Esophagus (tissue), 2 donors: ENCODE measurements around the gene DRICH1. TPM values are rescaled to one million over a fixed set of nuclear protein-coding genes. Genes with fewer than 3 reads are reported as not detected.
"Not testable (repeated sequence)": the region's sequence is repeated elsewhere in the genome, so short reads cannot be mapped to it uniquely, and the experiment has no call there.

ENCODE experiments used
- H3K27ac ChIP-seq, 2 donors: one replicate each; pipeline ENCODE4 v1.5.1; 2013; ENCODE audit warnings: low read depth in 2 of 2, mild to moderate bottlenecking in 2 of 2, inconsistent platforms in 1 of 2, low read length in 1 of 2, moderate library complexity in 1 of 2
- H3K27me3 ChIP-seq, 2 donors: one replicate each; pipeline ENCODE4 v1.6.1; 2013; ENCODE audit warnings: low read length in 2 of 2, control low read depth in 1 of 2, mild to moderate bottlenecking in 1 of 2; ENCODE audit not compliant: insufficient read depth in 2 of 2, control insufficient read depth in 1 of 2
- H3K36me3 ChIP-seq, 2 donors: one replicate each; pipeline ENCODE4 v1.6.1; 2013; ENCODE audit warnings: low read length in 1 of 2; ENCODE audit not compliant: control insufficient read depth in 2 of 2, insufficient read depth in 2 of 2
- H3K4me1 ChIP-seq, 2 donors: one replicate each; pipeline ENCODE4 v1.6.1; 2013; ENCODE audit warnings: low read length in 1 of 2; ENCODE audit not compliant: control insufficient read depth in 2 of 2, insufficient read depth in 2 of 2
- H3K4me3 ChIP-seq, 2 donors: one replicate each; pipeline ENCODE4 v1.5.1; 2013; ENCODE audit warnings: low read length in 2 of 2, mild to moderate bottlenecking in 2 of 2, low read depth in 1 of 2, moderate library complexity in 1 of 2
- H3K9me3 ChIP-seq, 2 donors: one replicate each; pipeline ENCODE4 v1.6.1; 2013; ENCODE audit warnings: mild to moderate bottlenecking in 2 of 2, low read depth in 1 of 2, low read length in 1 of 2, moderate library complexity in 1 of 2; ENCODE audit not compliant: control insufficient read depth in 2 of 2, insufficient read depth in 1 of 2
- WGBS, 2 donors: extraction: QIAGEN DNeasy Blood & Tissue Kit; methylation state at CpG; one replicate each; pipeline ENCODE4 v1.1.7; 2013; 5-methylcytosine and 5-hydroxymethylcytosine counted together
- polyA plus RNA-seq, 2 donors: library from polyadenylated mRNA; stranded (reverse); fragments of 200-250 nt; gene quantifications; one replicate each; pipeline ENCODE4 v1.2.3, GENCODE V29; 2013
- donor health status: healthy with polysubstance abuse.
- donor health status: Bipolar disorder and iron deficiency.

The DRICH1 gene
- polyA plus RNA-seq, 2 donors = 0.15 to 0.57 TPM

DNA sequence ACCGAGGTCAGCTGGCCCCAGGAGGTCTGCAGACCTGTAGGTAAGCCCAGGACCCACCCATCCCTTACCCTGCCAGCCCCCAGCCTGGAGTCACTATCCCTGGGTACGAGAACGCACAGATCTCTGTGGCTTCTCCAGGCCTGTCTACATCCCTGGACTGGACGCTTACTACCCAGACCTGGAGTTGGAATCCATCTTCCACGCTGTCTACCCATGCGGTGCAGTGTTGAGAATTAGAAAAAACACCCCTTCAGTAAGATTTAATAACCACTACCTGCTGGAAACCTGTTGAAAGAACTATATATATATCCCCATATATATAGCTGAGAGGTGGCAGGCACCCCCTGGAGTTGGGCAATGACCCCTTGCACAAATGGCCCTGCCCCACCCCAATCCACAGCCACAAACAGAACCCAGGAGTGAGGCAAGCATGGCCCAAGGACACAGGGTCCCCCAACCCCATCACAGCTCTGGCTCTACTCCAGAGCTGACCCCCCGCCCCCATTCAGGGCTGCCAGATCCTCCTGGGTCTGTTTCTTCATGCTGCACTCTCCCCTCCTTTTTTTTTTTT is 41.0 kb upstream of the DRICH1 start:
- Histone ChIP-seq H3K27me3 (no peaks in the 10 kb centered on the region), H3K36me3 (peaks cover 0 to 9% of the 10 kb centered on the region in 2 donors), H3K4me1 (no peaks in the 10 kb centered on the region), H3K27ac (no peak overlapping the region), H3K4me3 (no peak overlapping the region), H3K9me3 (no peaks in the 10 kb centered on the region)
- 87 to 90% methylated on average over 7 of the region's 7 CpGs for WGBS, 2 donors

DNA sequence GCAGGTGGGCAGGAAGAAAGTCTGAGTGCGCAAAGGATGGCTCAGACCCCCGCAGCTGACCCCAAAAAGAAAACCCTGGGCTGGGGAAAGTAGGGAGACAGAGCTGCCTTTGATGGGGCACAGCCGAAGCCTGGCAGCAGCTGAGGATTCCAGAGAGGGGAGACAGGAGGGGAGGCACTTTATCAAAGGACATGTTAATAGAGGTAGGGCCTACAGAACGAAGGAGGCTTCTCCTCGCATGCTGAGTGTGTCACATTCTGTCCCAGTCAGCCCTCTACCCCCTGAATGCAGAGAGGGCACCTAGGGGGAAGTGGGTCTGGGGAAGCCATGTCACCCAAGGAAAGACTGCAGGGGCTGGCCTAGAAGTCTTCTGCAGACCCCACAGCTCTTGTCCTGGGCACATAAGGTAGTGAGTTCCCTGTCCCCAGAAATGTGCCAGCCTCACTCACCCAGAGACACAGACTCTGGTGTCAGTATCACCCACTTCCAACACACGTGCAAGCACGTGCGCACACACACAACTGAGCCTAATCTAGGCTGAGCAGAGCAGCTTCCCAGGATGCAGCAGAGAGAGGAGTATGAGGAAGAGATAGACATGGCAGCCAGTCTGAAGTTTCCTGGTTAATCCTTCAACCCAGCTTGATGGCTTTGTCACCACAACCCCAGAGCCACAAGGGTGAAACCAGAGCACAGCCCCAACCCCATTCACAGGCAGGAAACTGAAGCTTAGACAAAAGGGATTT is 40.4 kb upstream of the DRICH1 start:
- 86 to 93% methylated on average over 8 of the region's 8 CpGs for WGBS, 2 donors

GRCh38 chr22:23671387-23671786 is 39.3 kb upstream of the DRICH1 start:
- H3K27ac ChIP-seq, H3K4me3 ChIP-seq, H3K27me3 ChIP-seq, H3K4me1 ChIP-seq, H3K36me3 ChIP-seq, H3K9me3 ChIP-seq: not testable (repeated sequence)
- WGBS, 2 donors = 69% methylated on average over 2 of the region's 4 CpGs; no CpG with 5 or more reads in 1 of the 2 donors

More for the DNA sequence above, 40.4 kb upstream of the DRICH1 start:
- not testable (repeated sequence) for H3K4me1 ChIP-seq, H3K9me3 ChIP-seq, H3K4me3 ChIP-seq, H3K36me3 ChIP-seq, H3K27ac ChIP-seq, H3K27me3 ChIP-seq

- 86 to 88% methylated on average over 16 of the region's 16 CpGs for WGBS, 2 donors
- Histone ChIP-seq H3K27ac (no peak overlapping the region), H3K4me1 (no peaks in the 10 kb centered on the region)
These were observed 38.5 kb upstream of the DRICH1 start for GRCh38 chr22:23670378-23671295.

DNA sequence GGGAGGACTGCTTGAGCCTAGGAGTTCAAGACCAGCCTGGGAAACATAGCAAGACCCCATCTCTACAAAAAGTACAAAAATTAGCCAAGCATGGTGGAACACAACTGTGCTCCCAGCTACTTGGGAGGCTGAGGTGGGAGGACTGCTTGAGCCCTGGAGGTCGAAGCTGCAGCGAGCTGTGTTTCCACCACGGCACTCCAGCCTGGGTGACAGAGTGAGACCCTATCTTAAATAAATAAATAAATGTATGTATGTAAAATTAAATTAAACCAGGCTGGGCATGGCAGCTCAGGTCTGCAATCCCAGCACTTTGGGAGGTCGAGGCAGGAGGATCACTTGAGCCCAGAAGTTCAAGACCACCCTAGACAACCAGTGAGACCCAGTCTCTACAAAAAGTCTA is 28.3 kb upstream of the DRICH1 start:
- H3K27me3 ChIP-seq, H3K36me3 ChIP-seq, H3K4me3 ChIP-seq, H3K27ac ChIP-seq, H3K4me1 ChIP-seq, H3K9me3 ChIP-seq: not testable (repeated sequence)
- WGBS, 2 donors = 88 to 95% methylated on average over 4 of the region's 4 CpGs

More at GRCh38 chr22:23670378-23671295, 38.5 kb upstream of the DRICH1 start:
- no peaks in the 10 kb centered on the region for H3K27me3 ChIP-seq
- no peak overlapping the region for H3K4me3 ChIP-seq
- H3K9me3 ChIP-seq = no peaks in the 10 kb centered on the region
- H3K36me3 ChIP-seq = peaks cover 0 to 9% of the 10 kb centered on the region in 2 donors

GRCh38 chr22:23657727-23658126 is 25.6 kb upstream of the DRICH1 start:
- Histone ChIP-seq H3K27ac (no peak overlapping the region), H3K27me3 (no peaks in the 10 kb centered on the region), H3K4me3 (no peak overlapping the region), H3K4me1 (no peaks in the 10 kb centered on the region), H3K9me3 (no peaks in the 10 kb centered on the region), H3K36me3 (peaks cover 0 to 12% of the 10 kb centered on the region in 2 donors)
- WGBS, 2 donors = 72 to 80% methylated on average over 5 of the region's 5 CpGs

DNA sequence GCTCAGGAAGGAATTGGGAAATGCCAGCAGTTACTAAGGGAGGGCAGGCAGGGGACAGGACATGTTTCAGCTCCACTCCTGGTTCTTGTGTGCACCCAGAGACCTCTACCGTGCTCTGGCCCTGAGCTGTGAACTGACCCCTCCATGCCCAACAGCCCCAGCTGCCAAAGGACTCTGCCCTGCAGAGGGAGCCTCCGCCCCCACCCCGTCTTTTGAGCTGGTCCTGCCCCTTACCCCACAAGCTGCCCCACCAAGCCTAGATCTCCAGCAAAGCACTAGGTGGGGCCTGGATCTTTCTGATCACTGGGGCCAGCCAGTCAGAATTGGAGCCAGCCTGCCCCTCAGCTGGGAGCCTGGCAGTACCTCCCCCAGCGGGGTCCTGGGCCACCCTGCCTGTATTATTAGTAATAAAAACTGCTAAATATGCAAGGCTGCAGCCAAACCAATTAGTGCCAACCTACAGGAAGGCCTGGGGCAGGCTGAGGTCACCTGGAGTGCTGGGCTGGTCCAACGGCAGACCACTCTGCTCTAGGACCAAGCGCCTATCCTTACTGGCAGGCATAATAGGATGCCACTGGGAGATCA is 23.9 kb upstream of the DRICH1 start:
- Histone ChIP-seq H3K9me3 (no peaks in the 10 kb centered on the region), H3K27ac (no peak overlapping the region), H3K36me3 (peaks cover 0 to 13% of the 10 kb centered on the region in 2 donors), H3K27me3 (no peaks in the 10 kb centered on the region), H3K4me1 (no peaks in the 10 kb centered on the region), H3K4me3 (no peak overlapping the region)
- 90 to 92% methylated on average over 6 of the region's 6 CpGs for WGBS, 2 donors

- no peaks in the 10 kb centered on the region for H3K27me3 ChIP-seq
- H3K27ac ChIP-seq = no peak overlapping the region
- no peaks in the 10 kb centered on the region for H3K9me3 ChIP-seq
- H3K36me3 ChIP-seq = peaks cover 0 to 10% of the 10 kb centered on the region in 2 donors
- H3K4me3 ChIP-seq = no peak overlapping the region
- WGBS, 2 donors = 96 to 98% methylated on average over 8 of the region's 8 CpGs
- H3K4me1 ChIP-seq = no peaks in the 10 kb centered on the region
These were observed 20.6 kb upstream of the DRICH1 start for GRCh38 chr22:23652711-23653110.

DNA sequence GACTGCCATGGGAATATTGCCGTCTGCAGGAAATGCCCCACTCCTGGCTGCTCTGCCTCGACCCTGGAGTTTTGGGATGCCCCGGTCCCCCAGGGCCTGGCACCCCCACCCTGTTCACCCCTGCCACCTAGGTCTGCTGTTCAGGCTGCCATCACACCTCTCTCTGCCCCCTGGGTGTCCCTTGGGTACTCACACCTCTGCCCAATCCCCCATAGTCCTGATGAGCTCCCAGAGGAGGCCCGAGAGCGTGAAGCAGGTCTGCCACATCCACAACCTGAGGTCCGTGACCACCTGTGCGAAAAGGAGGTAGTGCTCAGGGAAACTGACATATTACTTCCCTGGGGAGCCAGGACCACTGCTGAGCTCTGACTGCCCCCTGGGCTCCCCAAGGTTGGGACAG is 20.2 kb upstream of the DRICH1 start:
- Histone ChIP-seq H3K36me3 (peaks cover 0 to 10% of the 10 kb centered on the region in 2 donors), H3K4me1 (no peaks in the 10 kb centered on the region), H3K4me3 (no peak overlapping the region), H3K9me3 (no peaks in the 10 kb centered on the region), H3K27me3 (no peaks in the 10 kb centered on the region), H3K27ac (no peak overlapping the region)
- WGBS, 2 donors = 93 to 95% methylated on average over 7 of the region's 7 CpGs
